HCT116 (cell line): ENCODE data around the gene CDH16. TPM values are rescaled to one million over a fixed set of nuclear protein-coding genes. Genes with fewer than 3 reads are reported as not detected.

Experiments used
- ATAC-seq: fragments of 200-7000 bp; cut with Tn5 transposase; 2 replicates; pipeline ENCODE4 v1.9.1; 2020; ENCODE audit warnings: mild to moderate bottlenecking, moderate library complexity
- BruUV-seq: library from RNA; stranded (reverse); fragments of 400-500 nt; replicated peaks from 2 replicates; lab custom pipeline; 2021; lab: Mats Ljungman, UMichigan
- CTCF ChIA-PET: fragments of 300-600 bp; sonication (Branson Sonifier 250); formaldehyde crosslinking; loops from one replicate; lab custom pipeline; 2021; ENCODE audit warnings: antibody characterized with exemption; lab: Charles Lee
- POLR2A ChIA-PET: fragments of 300-600, 350-600 bp; sonication (Branson Sonifier 250); formaldehyde crosslinking; loops from one replicate; lab custom pipeline; 2021; ENCODE audit warnings: antibody characterized with exemption; lab: Charles Lee
- RAD21 ChIA-PET, 2 experiments: fragments of 300-600 bp; sonication (Branson Sonifier 250); formaldehyde crosslinking; loops; one replicate each; lab custom pipeline; 2023; ENCODE audit warnings: low total read pairs in 2 of 2; ENCODE audit not compliant: uncharacterized antibody in 2 of 2, unreplicated experiment in 2 of 2, low non-redundant PET in 1 of 2; lab: Charles Lee
- DNase-seq: peaks from one replicate; pipeline ENCODE4 v3.0.0-alpha.2; 2010; ENCODE audit warnings: low read depth, low spot score
- H2AFZ ChIP-seq: fragments of 200-600 bp; shearing (Covaris generic), sonication (generic); 2 replicates; pipeline ENCODE4 v1.6.1; 2017; ENCODE audit warnings: low read depth, mixed run types, mixed read lengths, antibody characterized with exemption, low read length; ENCODE audit not compliant: poor library complexity, severe bottlenecking
- H3K27ac ChIP-seq: 2 replicates; pipeline ENCODE4 v1.5.1; 2012; ENCODE audit warnings: low read depth, low read length
- H3K27me3 ChIP-seq: fragments of 200-600 bp; sonication (generic); 2 replicates; pipeline ENCODE4 v1.6.1; 2016; ENCODE audit warnings: mixed run types, low read length, mixed read lengths; ENCODE audit not compliant: insufficient read depth
- H3K36me3 ChIP-seq, 2 experiments: fragments of 200-500 bp in 1 of 2; fragments of 200-600 bp in 1 of 2; sonication (Bioruptor generic) in 1 of 2; sonication (generic) in 1 of 2; 2 replicates each; pipeline versions ENCODE4 v1.5.1 to v1.6.1; 2014 to 2016; ENCODE audit warnings: low read length in 2 of 2, inconsistent platforms in 1 of 2, mixed read lengths in 1 of 2, mixed run types in 1 of 2; ENCODE audit not compliant: insufficient read depth in 2 of 2, control insufficient read depth in 1 of 2
- H3K4me1 ChIP-seq, 2 experiments: fragments of 200-600 bp in 1 of 2; sonication (generic) in 1 of 2; 2 replicates each; pipeline versions ENCODE4 v1.5.1 to v1.6.1; 2012 to 2017; ENCODE audit warnings: low read length in 2 of 2, inconsistent platforms in 1 of 2, mild to moderate bottlenecking in 1 of 2, mixed read lengths in 1 of 2, mixed run types in 1 of 2, moderate library complexity in 1 of 2; ENCODE audit not compliant: insufficient read depth in 2 of 2, control insufficient read depth in 1 of 2
- H3K4me2 ChIP-seq: fragments of 200-600 bp; sonication (generic); 2 replicates; pipeline ENCODE4 v1.6.1; 2017; ENCODE audit warnings: mixed run types, low read length, mixed read lengths
- H3K4me3 ChIP-seq, 2 experiments: fragments of 200-600 bp in 1 of 2; sonication (generic) in 1 of 2; replicated peaks in 1 of 2; 2 replicates each; pipeline ENCODE4 v1.5.1; 2011 to 2016; ENCODE audit warnings: low read length in 2 of 2, control low read depth in 1 of 2, low read depth in 1 of 2, mild to moderate bottlenecking in 1 of 2, mixed read lengths in 1 of 2, mixed run types in 1 of 2
- H3K79me2 ChIP-seq: fragments of 200-600 bp; sonication (generic); 2 replicates; pipeline ENCODE4 v1.6.1; 2017; ENCODE audit warnings: mild to moderate bottlenecking, mixed run types, low read length, moderate library complexity, mixed read lengths; ENCODE audit not compliant: insufficient read depth
- H3K9ac ChIP-seq: fragments of 200-600 bp; sonication (generic); 2 replicates; pipeline ENCODE4 v1.6.1; 2016; ENCODE audit warnings: low read length, mixed read lengths
- H3K9me2 ChIP-seq: fragments of 200-600 bp; sonication (generic), shearing (Covaris generic); 2 replicates; pipeline ENCODE4 v1.6.1; 2017; ENCODE audit warnings: mixed run types, mild to moderate bottlenecking, moderate library complexity; ENCODE audit not compliant: insufficient read depth
- H3K9me3 ChIP-seq, 2 experiments: fragments of 200-500 bp in 1 of 2; fragments of 200-600 bp in 1 of 2; sonication (Bioruptor generic) in 1 of 2; sonication (generic) in 1 of 2; 2 replicates each; pipeline ENCODE4 v1.6.1; 2014 to 2017; ENCODE audit warnings: low read length in 2 of 2, mixed read lengths in 2 of 2, inconsistent platforms in 1 of 2, low read depth in 1 of 2, mild to moderate bottlenecking in 1 of 2, mixed run types in 1 of 2, moderate library complexity in 1 of 2; ENCODE audit not compliant: control insufficient read depth in 1 of 2, insufficient read depth in 1 of 2
- H4K20me1 ChIP-seq: fragments of 200-600 bp; sonication (generic), shearing (Covaris generic); 2 replicates; pipeline ENCODE4 v1.6.1; 2017; ENCODE audit warnings: mixed run types, mild to moderate bottlenecking, moderate library complexity; ENCODE audit not compliant: insufficient read depth
- CEBPB ChIP-seq: IDR thresholded peaks from 2 replicates; pipeline ENCODE4 v1.6.1; 2012; ENCODE audit warnings: low read depth
- EGR1 ChIP-seq: IDR thresholded peaks from 2 replicates; pipeline ENCODE4 v1.6.1; 2012; ENCODE audit warnings: low read depth
- EZH2phosphoT487 ChIP-seq: fragments of 200-600 bp; IDR thresholded peaks from 2 replicates; pipeline ENCODE4 v1.6.1; 2018; ENCODE audit warnings: antibody characterized with exemption, borderline replicate concordance
- POLR2A ChIP-seq: IDR thresholded peaks from 2 replicates; pipeline ENCODE4 v1.7.0; 2011; ENCODE audit warnings: borderline replicate concordance; ENCODE audit not compliant: insufficient read depth, insufficient read length; ENCODE audit errors: extremely low read depth
- POLR2AphosphoS5 ChIP-seq: IDR thresholded peaks from 2 replicates; pipeline ENCODE4 v1.6.1; 2011; ENCODE audit warnings: mild to moderate bottlenecking, low read depth, low read length, moderate library complexity
- SIN3A ChIP-seq: IDR thresholded peaks from 2 replicates; pipeline ENCODE4 v1.6.1; 2012; ENCODE audit warnings: low read depth
- SP1 ChIP-seq: IDR thresholded peaks from 2 replicates; pipeline ENCODE4 v1.6.1; 2012; ENCODE audit warnings: low read depth
- TCF7L2 ChIP-seq: IDR thresholded peaks from 2 replicates; pipeline ENCODE4 v1.7.0; 2011; ENCODE audit warnings: borderline replicate concordance, inconsistent platforms; ENCODE audit not compliant: insufficient read depth, insufficient read length; ENCODE audit errors: extremely low read depth
- YY1 ChIP-seq: IDR thresholded peaks from 2 replicates; pipeline ENCODE4 v1.6.1; 2011; ENCODE audit warnings: low read length, low read depth, moderate library complexity, mild to moderate bottlenecking; ENCODE audit not compliant: insufficient replicate concordance; ENCODE audit errors: extremely low read depth
- ZFX ChIP-seq: fragments of 450-650 bp; IDR thresholded peaks from 2 replicates; pipeline ENCODE4 v1.6.1; 2017
- intact Hi-C: fragments of 100-400 bp; cut with micrococcal nuclease; formaldehyde crosslinking; loops from 2 replicates; pipeline ENCODE4 v1.10.0; 2022
- total RNA-seq: library from RNA; stranded (reverse); gene quantifications from one replicate; pipeline ENCODE4 v1.2.1, GENCODE V29; 2021; ENCODE audit not compliant: unreplicated experiment
- TF ChIP-seq, protein P1 (sequence below), 3 experiments: fragments of 200-600 bp in 1 of 3; sonication (generic) in 1 of 3; IDR thresholded peaks in 2 of 3; conservative IDR thresholded peaks in 1 of 3; 2 replicates each; pipeline ENCODE4 v1.5.1; 2012 to 2017; ENCODE audit warnings: low read depth in 2 of 3, low read length in 2 of 3, antibody characterized with exemption in 1 of 3, borderline replicate concordance in 1 of 3, control low read depth in 1 of 3, mild to moderate bottlenecking in 1 of 3, mixed read lengths in 1 of 3, mixed run types in 1 of 3, moderate library complexity in 1 of 3; ENCODE audit not compliant: insufficient read depth in 1 of 3
- TF ChIP-seq, protein P2 (sequence below): IDR thresholded peaks from 2 replicates; pipeline ENCODE4 v1.6.1; 2012

Gene CDH16
- total RNA-seq, 1 experiment from 2014 or later, result not detected

DNA sequence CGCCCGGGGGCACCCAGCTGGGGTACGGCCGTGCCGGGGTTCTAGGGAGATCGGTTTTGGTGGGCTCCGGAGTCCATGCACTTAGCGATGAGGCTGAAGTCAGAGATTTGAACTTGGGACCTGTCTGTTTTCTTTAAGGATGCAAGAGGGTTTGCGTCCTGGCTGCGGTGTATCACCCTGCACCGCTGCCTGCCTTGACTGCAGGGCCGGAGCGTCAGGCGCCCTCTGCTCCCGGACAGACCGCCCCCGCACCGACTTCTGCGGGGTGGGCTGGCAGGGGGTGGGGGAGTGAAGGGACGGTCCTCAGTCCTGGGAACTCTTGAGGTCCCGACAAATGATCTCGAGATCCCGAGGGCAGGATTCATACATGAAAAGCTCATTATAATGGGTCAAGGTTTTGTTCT, 37.7 kb downstream of the CDH16 start:
- H3K79me2 ChIP-seq, result peaks cover 23% of the 10 kb centered on the region; the same call in 1 of the 2 replicates
- no peaks in the 10 kb centered on the region for H4K20me1 ChIP-seq
- RAD21 ChIA-PET, result interaction anchor here (0.6 kb wide), 3 partner anchors 9 to 83 kb away, joined by 4 to 6 read pairs (median 5); no protein-coding TSS in a partner anchor
- intact Hi-C loops, result no loop called here
- CTCF ChIA-PET, result interaction anchor here (0.9 to 2.1 kb wide), 9 partner anchors 11 to 274 kb away, joined by 3 to 20 read pairs (median 6); partner anchors contain the start of genes CES3 and NAE1
- POLR2A ChIA-PET, result interaction anchor here (0.8 to 1.2 kb wide), 4 partner anchors 8 to 474 kb away, joined by 3 read pairs; no protein-coding TSS in a partner anchor
- peaks cover 10 to 15% of the 10 kb centered on the region in 2 experiments for H3K4me1 ChIP-seq
- DNase-seq (no peak), ATAC-seq (peak; percentile 24)
- no peak overlapping the region for H2AFZ ChIP-seq
- BruUV-seq, result no TSS peak
- peak overlapping the region; percentile 98 for H3K4me2 ChIP-seq
- H3K9ac ChIP-seq, result peak overlapping the region; percentile 81
- H3K36me3 ChIP-seq, result peaks cover 12 to 19% of the 10 kb centered on the region in 2 experiments; a peak in 3 of 4 replicates
- TF ChIP-seq, protein P1, sequence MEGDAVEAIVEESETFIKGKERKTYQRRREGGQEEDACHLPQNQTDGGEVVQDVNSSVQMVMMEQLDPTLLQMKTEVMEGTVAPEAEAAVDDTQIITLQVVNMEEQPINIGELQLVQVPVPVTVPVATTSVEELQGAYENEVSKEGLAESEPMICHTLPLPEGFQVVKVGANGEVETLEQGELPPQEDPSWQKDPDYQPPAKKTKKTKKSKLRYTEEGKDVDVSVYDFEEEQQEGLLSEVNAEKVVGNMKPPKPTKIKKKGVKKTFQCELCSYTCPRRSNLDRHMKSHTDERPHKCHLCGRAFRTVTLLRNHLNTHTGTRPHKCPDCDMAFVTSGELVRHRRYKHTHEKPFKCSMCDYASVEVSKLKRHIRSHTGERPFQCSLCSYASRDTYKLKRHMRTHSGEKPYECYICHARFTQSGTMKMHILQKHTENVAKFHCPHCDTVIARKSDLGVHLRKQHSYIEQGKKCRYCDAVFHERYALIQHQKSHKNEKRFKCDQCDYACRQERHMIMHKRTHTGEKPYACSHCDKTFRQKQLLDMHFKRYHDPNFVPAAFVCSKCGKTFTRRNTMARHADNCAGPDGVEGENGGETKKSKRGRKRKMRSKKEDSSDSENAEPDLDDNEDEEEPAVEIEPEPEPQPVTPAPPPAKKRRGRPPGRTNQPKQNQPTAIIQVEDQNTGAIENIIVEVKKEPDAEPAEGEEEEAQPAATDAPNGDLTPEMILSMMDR (IDR thresholded peaks at IDR 0.05 in 2 of 3, conservative IDR thresholded peaks at IDR 0.05 in 1 of 3; ENCODE audit: borderline replicate concordance in 1 of 3, insufficient read depth in 1 of 3, low read depth in 2 of 3, low read length in 2 of 3), result no peak
- TF ChIP-seq ZFX, result peak; percentile 47
- H3K4me3 ChIP-seq, result peak overlapping the region; percentile 87 to 95
- H3K27ac ChIP-seq, result peak overlapping the region; percentile 82
- no peaks in the 10 kb centered on the region for H3K9me3 ChIP-seq
- H3K9me2 ChIP-seq, result no peaks in the 10 kb centered on the region
- no peaks in the 10 kb centered on the region for H3K27me3 ChIP-seq

DNA sequence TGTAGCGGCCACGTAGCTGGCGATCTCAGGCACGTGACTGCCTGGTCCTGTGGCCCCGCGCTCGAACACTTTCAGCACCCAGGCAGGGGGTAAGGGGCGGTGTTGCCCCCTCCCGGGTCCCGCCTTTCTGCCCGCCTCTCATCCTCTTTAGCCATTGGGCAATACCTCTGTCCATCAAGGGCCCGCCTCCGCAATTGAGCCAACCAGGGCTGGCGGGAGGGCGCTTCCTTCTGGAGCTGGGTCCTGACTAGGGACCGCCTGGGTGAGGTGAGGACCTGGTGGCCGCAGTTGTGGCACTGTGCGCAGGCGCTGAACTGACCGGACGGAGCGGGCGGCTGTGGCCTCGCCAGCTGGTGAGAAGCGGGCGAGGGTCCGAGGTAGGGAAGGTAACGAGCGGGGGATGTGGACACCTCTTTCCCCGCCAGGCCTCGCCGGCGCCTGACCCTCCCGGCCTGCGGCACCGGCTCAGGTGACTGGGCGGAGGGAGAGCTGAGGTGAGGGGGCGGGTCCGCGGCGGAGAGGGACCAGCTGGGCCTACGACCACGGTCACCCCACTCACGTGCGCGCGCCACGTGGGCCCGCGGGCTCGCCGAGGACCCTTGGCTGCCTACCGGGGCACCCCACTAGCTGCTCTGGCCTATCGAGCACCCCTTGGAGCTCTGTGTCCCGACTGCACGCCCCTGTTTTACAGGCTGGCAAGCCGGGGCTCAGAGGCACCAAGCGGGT, 38.2 kb downstream of the CDH16 start, which contains the start of gene PDP2:
Gene PDP2, plus strand, starts transcription at position 228 of the 726 bp plus-strand sequence. CDS start 3,770 bp downstream, outside the sequence.
- no peaks in the 10 kb centered on the region for H3K9me3 ChIP-seq
- peaks cover 10 to 15% of the 10 kb centered on the region in 2 experiments for H3K4me1 ChIP-seq
- ChIA-PET CTCF (interaction anchor here (0.9 to 2.1 kb wide), 9 partner anchors 12 to 275 kb away, joined by 3 to 20 read pairs (median 6); partner anchors contain the start of genes CES3 and NAE1), RAD21 (interaction anchor here (0.6 kb wide), 3 partner anchors 9 to 83 kb away, joined by 4 to 6 read pairs (median 5); no protein-coding TSS in a partner anchor), POLR2A (interaction anchor here (0.9 to 1.2 kb wide), 3 partner anchors 9 to 473 kb away, joined by 3 read pairs; no protein-coding TSS in a partner anchor)
- intact Hi-C loops, result no loop called here
- no peaks in the 10 kb centered on the region for H3K27me3 ChIP-seq
- H3K36me3 ChIP-seq, result peaks cover 8 to 14% of the 10 kb centered on the region in 2 experiments; a peak in 3 of 4 replicates
- H3K4me3 ChIP-seq, result peak within 1 kb of the TSS; percentile 87 to 95
- H3K9ac ChIP-seq, result peak within 1 kb of the TSS; percentile 81
- H3K79me2 ChIP-seq, result peaks cover 18% of the 10 kb centered on the region; the same call in 1 of the 2 replicates
- TSS peak; percentile 48 for BruUV-seq
- no peaks in the 10 kb centered on the region for H4K20me1 ChIP-seq
- DNase-seq (peak; percentile 92), ATAC-seq (peak; percentile 99)
- no peak within 1 kb of the TSS for H2AFZ ChIP-seq
- H3K27ac ChIP-seq, result peak within 1 kb of the TSS; percentile 82
- peak within 1 kb of the TSS; percentile 98 for H3K4me2 ChIP-seq
- TF ChIP-seq POLR2AphosphoS5 (peak; percentile 76), ZFX (peak; percentile 82), SIN3A (peak; percentile 84), SP1 (peak; percentile 99), YY1 (peak; percentile 52), TCF7L2 (no peak), CEBPB (no peak), EGR1 (peak; percentile 80), POLR2A (peak; percentile 50), EZH2phosphoT487 (no peak)
- TF ChIP-seq, protein P2, sequence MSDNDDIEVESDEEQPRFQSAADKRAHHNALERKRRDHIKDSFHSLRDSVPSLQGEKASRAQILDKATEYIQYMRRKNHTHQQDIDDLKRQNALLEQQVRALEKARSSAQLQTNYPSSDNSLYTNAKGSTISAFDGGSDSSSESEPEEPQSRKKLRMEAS, result peak; percentile 95
- TF ChIP-seq, all 23 proteins: peak for 8
- H3K9me2 ChIP-seq, result no peaks in the 10 kb centered on the region
